ENCODE results near the gene MFRP. TPM values are rescaled to one million over a fixed set of nuclear protein-coding genes. Genes with fewer than 3 reads are reported as not detected.

Gene MFRP
- polyA plus RNA-seq, 1 donor, result 0.01 TPM

- H3K36me3 ChIP-seq (ENCODE audit: control insufficient read depth, insufficient read depth, low read length), result peaks cover 10% of the 10 kb centered on the region
- peak overlapping the region; percentile 65 for H3K27ac ChIP-seq (ENCODE audit: low read length)
- peak; percentile 27 to 31 for DNase-seq
- WGBS (ENCODE audit: insufficient coverage, low lambda C conversion rate), result no CpG with 5 or more reads among the region's 46 CpGs
- peaks cover 6% of the 10 kb centered on the region for H3K9me3 ChIP-seq (ENCODE audit: control insufficient read depth, low read depth, low read length)
- H3K4me3 ChIP-seq (ENCODE audit: low read length), result peak overlapping the region; percentile 60
- H3K27me3 ChIP-seq (ENCODE audit: control insufficient read depth, insufficient read depth, low read length), result peaks cover 78% of the 10 kb centered on the region
- H3K4me1 ChIP-seq (ENCODE audit: control insufficient read depth, insufficient read depth, low read length), result peaks cover 46% of the 10 kb centered on the region
Observed at GRCh38 chr11:119316016-119316728, 30.3 kb downstream of the MFRP start.

- Histone ChIP-seq H3K4me3 (ENCODE audit: low read length) (peak overlapping the region; percentile 60), H3K4me1 (ENCODE audit: control insufficient read depth, insufficient read depth, low read length) (peaks cover 41% of the 10 kb centered on the region), H3K27me3 (ENCODE audit: control insufficient read depth, insufficient read depth, low read length) (peaks cover 71% of the 10 kb centered on the region), H3K27ac (ENCODE audit: low read length) (peak overlapping the region; percentile 65), H3K9me3 (ENCODE audit: control insufficient read depth, low read depth, low read length) (peaks cover 6% of the 10 kb centered on the region), H3K36me3 (ENCODE audit: control insufficient read depth, insufficient read depth, low read length) (peaks cover 15% of the 10 kb centered on the region)
- WGBS (ENCODE audit: insufficient coverage, low lambda C conversion rate), result no CpG with 5 or more reads among the region's 29 CpGs
- DNase-seq, result peak in 1 of 2 donors; percentile 15
Observed at GRCh38 chr11:119315131-119316015, 31.1 kb downstream of the MFRP start.

GRCh38 chr11:119314726-119315125 is 31.8 kb downstream of the MFRP start:
- DNase-seq, result no peak
- Histone ChIP-seq H3K27me3 (ENCODE audit: control insufficient read depth, insufficient read depth, low read length) (peaks cover 64% of the 10 kb centered on the region), H3K27ac (ENCODE audit: low read length) (no peak overlapping the region), H3K36me3 (ENCODE audit: control insufficient read depth, insufficient read depth, low read length) (peaks cover 17% of the 10 kb centered on the region), H3K4me3 (ENCODE audit: low read length) (no peak overlapping the region), H3K4me1 (ENCODE audit: control insufficient read depth, insufficient read depth, low read length) (peaks cover 38% of the 10 kb centered on the region), H3K9me3 (ENCODE audit: control insufficient read depth, low read depth, low read length) (peaks cover 6% of the 10 kb centered on the region)
- no CpG with 5 or more reads among the region's 18 CpGs for WGBS (ENCODE audit: insufficient coverage, low lambda C conversion rate)

GRCh38 chr11:119310682-119311052 is 35.8 kb downstream of the MFRP start:
- peaks cover 11% of the 10 kb centered on the region for H3K4me1 ChIP-seq (ENCODE audit: control insufficient read depth, insufficient read depth, low read length)
- H3K4me3 ChIP-seq (ENCODE audit: low read length), result no peak overlapping the region
- DNase-seq, result no peak
- H3K27ac ChIP-seq (ENCODE audit: low read length), result no peak overlapping the region
- peaks cover 28% of the 10 kb centered on the region for H3K27me3 ChIP-seq (ENCODE audit: control insufficient read depth, insufficient read depth, low read length)
- H3K9me3 ChIP-seq (ENCODE audit: control insufficient read depth, low read depth, low read length), result peaks cover 3% of the 10 kb centered on the region
- H3K36me3 ChIP-seq (ENCODE audit: control insufficient read depth, insufficient read depth, low read length), result peaks cover 32% of the 10 kb centered on the region
- no CpG with 5 or more reads among the region's 20 CpGs for WGBS (ENCODE audit: insufficient coverage, low lambda C conversion rate)

GRCh38 chr11:119309953-119310681 is 36.4 kb downstream of the MFRP start:
- peaks cover 33% of the 10 kb centered on the region for H3K36me3 ChIP-seq (ENCODE audit: control insufficient read depth, insufficient read depth, low read length)
- DNase-seq, result no peak
- peaks cover 22% of the 10 kb centered on the region for H3K27me3 ChIP-seq (ENCODE audit: control insufficient read depth, insufficient read depth, low read length)
- no CpG with 5 or more reads among the region's 17 CpGs for WGBS (ENCODE audit: insufficient coverage, low lambda C conversion rate)
- H3K9me3 ChIP-seq (ENCODE audit: control insufficient read depth, low read depth, low read length), result peaks cover 2% of the 10 kb centered on the region
- H3K27ac ChIP-seq (ENCODE audit: low read length), result no peak overlapping the region
- peaks cover 6% of the 10 kb centered on the region for H3K4me1 ChIP-seq (ENCODE audit: control insufficient read depth, insufficient read depth, low read length)
- no peak overlapping the region for H3K4me3 ChIP-seq (ENCODE audit: low read length)

- H3K27ac ChIP-seq (ENCODE audit: low read length), result no peak overlapping the region
- H3K9me3 ChIP-seq (ENCODE audit: control insufficient read depth, low read depth, low read length), result no peaks in the 10 kb centered on the region
- no peak for DNase-seq
- H3K4me3 ChIP-seq (ENCODE audit: low read length), result no peak overlapping the region
- H3K4me1 ChIP-seq (ENCODE audit: control insufficient read depth, insufficient read depth, low read length), result peaks cover under 1% of the 10 kb centered on the region
- H3K27me3 ChIP-seq (ENCODE audit: control insufficient read depth, insufficient read depth, low read length), result peaks cover 15% of the 10 kb centered on the region
- no CpG with 5 or more reads among the region's 11 CpGs for WGBS (ENCODE audit: insufficient coverage, low lambda C conversion rate)
- peaks cover 36% of the 10 kb centered on the region for H3K36me3 ChIP-seq (ENCODE audit: control insufficient read depth, insufficient read depth, low read length)
Observed at GRCh38 chr11:119309411-119309810, 37.1 kb downstream of the MFRP start.

- peaks cover 48% of the 10 kb centered on the region for H3K36me3 ChIP-seq (ENCODE audit: control insufficient read depth, insufficient read depth, low read length)
- peaks cover 7% of the 10 kb centered on the region for H3K27me3 ChIP-seq (ENCODE audit: control insufficient read depth, insufficient read depth, low read length)
- H3K4me1 ChIP-seq (ENCODE audit: control insufficient read depth, insufficient read depth, low read length), result no peaks in the 10 kb centered on the region
- H3K4me3 ChIP-seq (ENCODE audit: low read length), result no peak overlapping the region
- no CpG with 5 or more reads among the region's 5 CpGs for WGBS (ENCODE audit: insufficient coverage, low lambda C conversion rate)
- no peak overlapping the region for H3K27ac ChIP-seq (ENCODE audit: low read length)
- no peak for DNase-seq
- H3K9me3 ChIP-seq (ENCODE audit: control insufficient read depth, low read depth, low read length), result no peaks in the 10 kb centered on the region
Observed at GRCh38 chr11:119307974-119308373, 38.5 kb downstream of the MFRP start.

GRCh38 chr11:119307219-119307618 is 39.3 kb downstream of the MFRP start:
- no CpG with 5 or more reads among the region's 1 CpG for WGBS (ENCODE audit: insufficient coverage, low lambda C conversion rate)
- Histone ChIP-seq H3K36me3 (ENCODE audit: control insufficient read depth, insufficient read depth, low read length) (peaks cover 51% of the 10 kb centered on the region), H3K9me3 (ENCODE audit: control insufficient read depth, low read depth, low read length) (no peaks in the 10 kb centered on the region), H3K27me3 (ENCODE audit: control insufficient read depth, insufficient read depth, low read length) (peaks cover under 1% of the 10 kb centered on the region), H3K27ac (ENCODE audit: low read length) (no peak overlapping the region), H3K4me1 (ENCODE audit: control insufficient read depth, insufficient read depth, low read length) (no peaks in the 10 kb centered on the region), H3K4me3 (ENCODE audit: low read length) (no peak overlapping the region)
- peak; percentile 26 to 38 for DNase-seq

GRCh38 chr11:119306373-119306890 is 40.1 kb downstream of the MFRP start:
- Histone ChIP-seq H3K9me3 (ENCODE audit: control insufficient read depth, low read depth, low read length) (no peaks in the 10 kb centered on the region), H3K27me3 (ENCODE audit: control insufficient read depth, insufficient read depth, low read length) (no peaks in the 10 kb centered on the region), H3K4me3 (ENCODE audit: low read length) (no peak overlapping the region), H3K36me3 (ENCODE audit: control insufficient read depth, insufficient read depth, low read length) (peaks cover 57% of the 10 kb centered on the region), H3K4me1 (ENCODE audit: control insufficient read depth, insufficient read depth, low read length) (no peaks in the 10 kb centered on the region), H3K27ac (ENCODE audit: low read length) (no peak overlapping the region)
- no peak for DNase-seq
- no CpG with 5 or more reads among the region's 5 CpGs for WGBS (ENCODE audit: insufficient coverage, low lambda C conversion rate)
